SKM-1 (cell line): ENCODE data around the gene ZNF865.
A peak's percentile ranks its signal among the peaks of the same experiment; 100 is the strongest.

Experiments used
- DNase-seq: peaks from one replicate; lab custom pipeline; 2025; ENCODE audit not compliant: unreplicated experiment; lab: John Stamatoyannopoulos, UW

ZNF865 gene

DNA sequence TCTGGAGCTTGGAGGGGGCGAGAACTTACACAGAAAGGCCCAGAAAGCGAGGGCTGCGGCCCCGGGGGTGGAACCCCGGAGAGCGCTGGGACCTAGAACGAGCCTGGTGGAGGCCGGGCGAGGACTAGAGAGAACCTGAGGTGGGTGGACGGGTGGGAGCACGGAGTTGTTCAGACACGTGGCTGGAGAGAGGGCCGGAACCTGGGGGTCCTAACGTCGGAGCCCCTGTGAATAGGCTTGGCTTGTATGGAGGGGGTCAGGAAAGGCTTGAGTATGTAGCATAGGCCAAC, 38.4 kb downstream of the ZNF865 start:
- no peak for DNase-seq

DNA sequence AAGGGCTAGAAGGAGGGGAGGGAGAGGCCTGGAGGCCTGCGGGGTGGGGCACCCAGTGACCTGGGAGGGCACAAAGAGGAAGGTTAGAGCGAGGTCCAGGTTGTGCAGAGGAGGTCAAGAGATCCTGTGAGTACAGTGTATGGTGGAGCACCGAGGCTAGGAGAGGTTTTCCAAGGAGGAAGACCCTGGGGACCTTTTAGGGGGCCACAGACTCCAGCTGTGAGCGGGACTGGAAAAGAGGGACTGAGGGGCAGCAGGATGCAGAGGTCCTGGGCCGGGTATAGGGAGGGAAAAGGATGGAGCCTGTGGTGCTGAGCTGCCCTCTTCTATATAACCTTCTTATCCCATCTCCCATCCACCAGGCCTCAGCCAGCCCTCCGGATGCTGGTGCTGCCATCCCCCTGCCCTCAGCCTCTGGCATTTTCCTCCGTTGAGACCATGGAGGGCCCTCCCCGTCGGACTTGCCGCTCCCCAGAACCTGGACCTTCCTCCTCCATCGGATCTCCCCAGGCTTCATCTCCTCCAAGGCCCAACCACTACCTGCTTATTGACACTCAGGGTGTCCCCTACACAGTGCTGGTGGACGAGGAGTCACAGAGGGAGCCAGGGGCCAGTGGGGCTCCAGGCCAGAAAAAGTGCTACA, 38.9 kb downstream of the ZNF865 start:
- no peak for DNase-seq

DNA sequence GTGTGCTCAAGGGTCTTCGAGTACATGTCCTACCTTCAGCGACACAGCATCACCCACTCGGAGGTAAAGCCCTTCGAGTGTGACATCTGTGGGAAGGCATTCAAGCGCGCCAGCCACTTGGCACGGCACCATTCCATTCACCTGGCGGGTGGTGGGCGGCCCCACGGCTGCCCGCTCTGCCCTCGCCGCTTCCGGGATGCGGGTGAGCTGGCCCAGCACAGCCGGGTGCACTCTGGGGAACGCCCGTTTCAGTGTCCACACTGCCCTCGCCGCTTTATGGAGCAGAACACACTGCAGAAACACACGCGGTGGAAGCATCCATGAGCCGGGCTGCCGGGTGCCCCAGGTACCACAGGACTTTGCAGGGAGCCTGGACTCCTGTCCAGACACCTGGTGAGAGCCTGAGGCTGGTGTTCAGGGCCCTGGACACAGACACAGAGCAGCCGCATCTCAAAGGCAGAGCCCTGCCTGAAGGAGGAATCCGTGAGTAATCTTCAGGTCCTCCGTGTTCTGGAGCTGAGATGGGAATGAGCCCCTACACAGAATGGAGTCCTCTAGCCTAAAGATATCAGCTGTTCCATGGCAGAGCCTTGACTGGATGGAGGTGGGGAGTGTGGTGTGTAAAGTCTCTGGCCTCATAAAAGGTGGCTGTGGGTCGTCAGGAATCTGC, 39.5 kb downstream of the ZNF865 start:
- no peak for DNase-seq

DNA sequence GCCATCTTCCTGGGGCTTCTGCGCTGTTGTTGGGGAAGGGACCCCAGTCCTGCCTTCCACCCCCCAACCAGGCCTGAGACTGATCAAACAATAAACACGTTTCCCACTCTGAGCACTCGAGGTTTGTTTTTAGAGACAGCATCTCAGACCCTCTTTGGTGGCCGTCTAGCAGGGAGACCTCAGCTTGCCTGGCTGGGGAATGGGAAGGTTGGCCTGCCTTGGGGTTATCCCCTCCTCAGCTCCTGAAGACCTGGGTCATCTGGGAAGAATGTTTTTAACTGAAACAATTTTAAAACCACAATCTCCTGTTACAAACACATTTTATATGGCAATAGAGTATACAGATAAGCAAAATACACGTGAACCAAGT, 40.0 kb downstream of the ZNF865 start:
- DNase-seq, result no peak

DNA sequence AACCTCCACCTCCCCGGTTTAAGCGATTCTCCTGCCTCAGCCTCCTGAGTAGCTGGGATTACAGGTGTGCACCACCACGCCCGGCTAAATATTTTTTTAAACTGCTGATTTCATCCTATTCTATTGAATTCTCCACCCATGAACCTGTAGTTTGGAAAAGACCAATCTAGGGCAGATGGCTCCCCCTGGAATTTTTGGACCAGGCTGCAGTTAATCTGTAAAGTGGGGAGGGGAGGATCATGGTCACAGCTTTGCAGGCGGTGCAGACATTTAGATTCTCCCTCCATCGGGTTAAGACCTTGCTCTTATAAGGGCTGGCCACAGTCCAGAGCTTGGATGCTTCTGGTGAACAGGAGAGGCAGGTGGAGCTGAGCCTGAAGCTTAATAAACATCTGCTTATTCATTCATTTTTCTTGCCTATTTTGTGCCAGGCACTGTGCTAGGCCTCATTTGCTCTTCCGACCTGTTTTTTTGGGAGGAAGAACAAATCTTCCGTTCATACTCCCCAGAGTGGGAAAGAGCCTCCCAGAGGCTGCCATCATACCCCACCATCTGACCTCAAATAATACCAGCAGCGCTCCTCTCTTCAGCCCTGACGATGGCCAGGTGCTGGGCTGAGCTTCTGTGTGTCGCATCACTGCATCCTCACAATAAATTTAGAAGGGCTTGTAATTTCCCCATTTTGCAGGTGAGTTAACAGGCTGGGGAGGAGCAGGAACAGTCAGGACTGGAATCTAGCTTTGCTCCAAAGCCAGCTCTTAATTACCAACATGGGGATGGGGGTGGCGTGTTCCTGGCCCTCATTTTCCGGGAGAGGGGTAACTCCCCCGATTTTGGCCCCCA, 41.7 kb downstream of the ZNF865 start:
- no peak for DNase-seq

DNA sequence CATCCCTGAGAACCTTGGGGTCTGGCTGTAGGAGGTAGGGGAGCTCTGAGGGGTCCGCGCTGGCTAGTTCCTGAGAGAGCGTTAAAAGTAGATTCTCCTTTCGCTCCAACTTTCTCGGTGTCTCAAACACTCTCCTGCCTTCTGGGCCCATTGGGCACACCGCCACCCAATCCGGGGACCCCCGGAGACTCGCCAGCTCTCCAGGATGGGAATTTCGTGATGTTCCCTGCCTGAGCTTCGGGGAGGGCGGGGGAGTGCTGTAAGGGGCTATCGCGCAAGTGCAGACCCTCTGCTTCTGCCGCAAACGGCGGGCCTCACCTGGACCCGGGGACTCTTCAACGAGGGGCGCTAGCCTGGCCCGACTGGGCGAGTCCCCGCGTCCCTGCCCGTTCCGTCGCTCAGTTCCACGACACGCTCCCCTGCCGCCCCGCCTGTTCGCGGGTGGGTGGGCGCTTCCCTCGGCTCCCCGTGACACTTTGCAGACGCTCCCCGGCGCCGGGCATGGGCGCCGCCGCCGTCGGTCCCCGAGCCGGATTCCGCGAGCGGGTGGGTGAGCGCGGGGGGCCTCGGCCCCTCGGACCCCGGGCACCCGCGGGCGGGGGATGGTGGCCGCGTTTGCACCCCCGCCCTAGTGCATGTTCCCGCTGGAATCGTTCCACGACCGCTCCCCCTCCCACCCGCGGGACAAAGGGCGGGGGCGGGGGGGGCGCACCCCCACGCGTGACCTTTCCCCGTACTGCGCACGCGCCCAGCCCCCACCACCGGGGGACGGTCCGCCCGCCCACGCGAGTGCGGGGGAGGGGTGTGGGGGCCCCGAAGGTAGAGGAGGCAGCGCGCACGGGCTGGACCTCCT, 42.5 kb downstream of the ZNF865 start, which contains the start of gene CCDC106:
Gene CCDC106 (plus strand): TSS at position 481 of the 853 bp plus-strand sequence. CDS start 835 bp downstream, outside the sequence.
- DNase-seq, result no peak

DNA sequence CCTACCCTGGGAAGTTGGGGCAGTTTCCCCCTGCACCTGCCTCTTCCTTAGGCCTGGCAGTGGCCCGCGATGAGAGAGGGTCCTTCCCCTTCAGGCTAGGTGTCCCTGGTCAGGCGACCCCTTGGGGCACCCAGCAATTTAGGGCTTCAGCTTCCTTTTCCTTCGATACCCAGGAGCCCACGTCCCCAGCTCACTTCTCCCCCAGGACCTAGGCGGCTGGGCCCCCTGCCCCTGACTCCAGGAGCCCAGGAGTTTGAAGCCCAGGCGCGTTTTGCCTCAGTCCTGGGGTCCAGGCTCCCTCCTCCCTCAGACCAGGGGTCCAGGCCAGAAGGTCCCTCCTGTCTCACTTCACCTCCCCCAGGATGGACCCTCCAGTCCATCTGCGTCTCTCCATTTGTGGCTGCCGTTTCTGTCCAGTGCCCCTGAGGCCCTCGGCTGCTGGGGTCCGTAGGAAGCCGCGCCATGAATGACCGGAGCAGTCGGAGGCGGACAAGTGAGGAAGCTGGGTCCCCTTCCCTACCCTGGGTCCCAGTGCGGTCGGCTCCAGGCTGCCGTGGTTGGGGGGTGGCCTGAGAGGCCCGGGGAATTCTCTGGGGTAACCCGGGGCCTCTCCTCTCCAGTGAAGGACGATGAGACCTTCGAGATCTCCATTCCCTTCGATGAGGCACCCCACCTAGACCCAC, 43.3 kb downstream of the ZNF865 start:
- no peak for DNase-seq

DNA sequence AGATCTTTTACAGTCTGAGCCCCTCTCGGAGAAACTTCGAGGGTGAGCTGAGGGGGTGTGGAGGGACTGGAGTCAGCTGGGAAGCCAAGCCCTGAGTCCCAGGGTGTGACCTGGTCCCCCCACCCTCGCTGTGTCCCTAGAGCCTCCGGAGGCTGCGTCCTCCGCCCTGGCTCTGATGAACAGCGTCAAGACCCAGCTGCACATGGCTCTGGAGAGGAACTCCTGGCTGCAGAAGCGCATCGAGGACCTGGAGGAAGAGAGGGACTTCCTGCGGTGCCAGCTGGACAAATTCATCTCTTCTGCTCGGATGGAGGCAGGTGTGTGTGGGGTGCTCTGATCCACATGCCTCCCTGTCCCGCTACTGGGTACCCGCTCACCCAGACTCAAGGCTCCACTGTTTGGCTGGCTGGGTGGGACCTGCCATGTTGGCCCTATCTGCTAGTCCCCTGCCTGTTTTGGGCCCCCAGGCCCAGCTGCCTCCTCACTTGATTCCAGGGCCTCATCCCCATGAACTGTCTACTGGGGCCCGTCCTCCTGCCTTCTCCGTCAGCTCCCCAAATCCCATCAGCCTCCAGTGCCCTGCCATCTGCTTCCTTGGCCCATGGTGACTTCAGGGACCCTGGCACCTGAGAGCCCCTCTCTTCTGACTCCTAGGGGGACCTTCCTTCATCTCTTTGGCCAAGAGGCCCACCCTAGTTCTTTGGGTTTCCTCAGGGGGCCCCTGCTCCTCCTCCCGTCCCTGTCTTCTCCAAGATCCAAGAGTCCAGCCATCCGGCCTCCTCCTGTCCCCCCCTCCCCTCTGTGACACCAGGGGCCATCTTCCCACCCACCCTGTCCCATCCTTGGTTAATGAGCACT, 44.0 kb downstream of the ZNF865 start:
- DNase-seq, result no peak

DNA sequence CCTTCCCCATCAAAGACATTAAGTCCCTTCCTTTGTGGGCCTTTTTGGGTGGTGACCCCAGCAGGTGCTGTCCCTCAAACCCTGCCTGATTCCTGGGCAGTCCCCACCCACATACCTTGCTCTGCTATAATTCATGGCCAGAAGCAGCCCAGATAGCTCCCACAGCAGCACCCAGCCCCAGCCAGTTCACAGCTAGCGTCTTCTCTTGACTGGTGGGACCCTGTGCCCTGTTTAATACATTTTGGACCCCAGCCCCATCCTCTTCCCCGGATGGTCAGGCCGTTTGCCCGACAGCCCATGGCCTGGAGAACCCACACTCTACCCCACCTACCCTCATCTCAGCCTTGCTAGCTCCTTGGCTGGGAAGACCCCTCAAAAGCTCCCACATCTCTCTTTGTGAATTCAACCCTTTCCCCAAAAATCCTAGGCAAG, 44.7 kb downstream of the ZNF865 start:
- no peak for DNase-seq

DNA sequence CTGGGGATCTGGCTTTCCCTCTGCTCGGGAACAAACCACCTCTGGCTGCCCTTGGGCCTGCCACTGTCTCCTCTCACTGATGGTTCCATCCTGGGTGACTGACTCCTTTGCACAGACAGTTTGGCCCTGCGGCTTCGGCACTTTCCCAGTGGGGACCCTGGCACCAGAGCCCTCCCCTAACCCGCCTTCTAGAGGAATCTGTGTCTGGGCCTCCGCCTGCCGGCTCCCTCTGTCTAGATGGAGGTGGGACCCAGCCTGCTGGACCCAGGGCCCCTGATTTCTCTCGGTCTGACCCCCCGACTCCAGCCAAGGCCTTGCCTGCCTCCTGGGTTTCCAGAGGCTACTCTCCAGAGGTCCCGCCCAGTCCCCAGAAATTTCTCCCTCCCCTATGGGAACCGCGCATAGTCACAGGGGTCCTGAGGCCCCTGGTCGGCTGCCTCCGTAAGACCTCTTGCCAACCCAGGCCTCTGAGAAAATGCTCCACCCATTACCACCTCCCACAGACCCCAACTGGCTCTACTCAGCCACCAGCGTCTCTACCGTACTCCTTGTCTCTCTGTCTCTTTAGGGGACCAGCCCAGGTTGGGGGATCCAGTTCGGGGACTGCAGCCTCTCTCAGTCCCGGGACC, 45.3 kb downstream of the ZNF865 start:
- DNase-seq, result no peak

DNA sequence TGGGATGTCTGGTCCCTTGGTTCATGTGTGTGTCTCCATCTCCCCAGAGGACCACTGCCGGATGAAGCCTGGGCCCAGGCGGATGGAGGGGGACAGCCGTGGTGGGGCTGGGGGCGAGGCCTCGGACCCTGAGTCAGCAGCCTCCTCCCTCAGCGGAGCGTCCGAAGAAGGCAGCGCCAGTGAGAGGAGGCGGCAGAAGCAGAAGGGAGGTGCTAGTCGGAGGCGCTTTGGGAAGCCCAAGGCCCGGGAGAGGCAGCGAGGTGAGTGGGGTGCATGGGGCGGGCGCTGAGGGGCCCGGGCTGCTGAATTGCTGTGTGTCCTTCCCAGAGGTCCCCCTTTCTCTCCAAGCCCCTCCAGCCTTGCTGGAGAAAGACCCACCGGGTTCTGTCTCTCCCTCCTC, 45.8 kb downstream of the ZNF865 start:
- DNase-seq, result no peak

DNA sequence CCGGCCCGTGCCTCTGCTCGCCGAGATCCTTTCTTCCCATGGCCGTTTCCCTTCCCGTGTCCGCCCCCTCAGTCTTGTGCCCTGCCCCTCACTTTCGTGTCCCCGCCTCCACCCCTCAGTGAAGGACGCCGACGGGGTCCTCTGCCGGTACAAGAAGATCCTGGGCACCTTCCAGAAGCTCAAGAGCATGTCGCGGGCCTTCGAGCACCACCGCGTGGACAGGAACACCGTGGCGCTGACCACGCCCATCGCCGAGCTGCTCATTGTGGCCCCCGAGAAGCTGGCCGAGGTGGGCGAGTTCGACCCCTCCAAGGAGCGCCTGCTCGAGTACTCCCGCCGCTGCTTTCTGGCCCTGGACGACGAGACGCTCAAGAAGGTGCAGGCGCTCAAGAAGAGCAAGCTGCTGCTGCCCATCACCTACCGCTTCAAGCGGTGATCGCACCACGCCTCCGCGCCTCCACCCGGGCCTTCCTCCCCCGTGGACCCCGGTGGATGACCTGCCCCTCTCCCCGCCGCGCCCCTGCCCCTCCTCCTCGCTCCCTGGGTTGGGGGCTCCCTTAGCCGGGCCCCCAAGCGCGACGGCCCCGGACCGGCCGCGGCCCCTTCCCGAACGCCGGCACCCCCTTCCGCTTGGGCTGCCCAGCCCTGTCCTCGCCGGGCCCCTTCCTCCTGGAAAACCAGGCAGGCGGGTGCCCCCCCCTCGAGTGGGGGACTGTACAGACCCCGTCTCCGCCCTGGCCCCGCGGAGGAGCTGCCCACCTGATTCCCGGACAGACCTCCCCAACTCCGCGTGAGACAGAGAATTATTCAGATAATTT, 47.1 kb downstream of the ZNF865 start:
- no peak for DNase-seq

DNA sequence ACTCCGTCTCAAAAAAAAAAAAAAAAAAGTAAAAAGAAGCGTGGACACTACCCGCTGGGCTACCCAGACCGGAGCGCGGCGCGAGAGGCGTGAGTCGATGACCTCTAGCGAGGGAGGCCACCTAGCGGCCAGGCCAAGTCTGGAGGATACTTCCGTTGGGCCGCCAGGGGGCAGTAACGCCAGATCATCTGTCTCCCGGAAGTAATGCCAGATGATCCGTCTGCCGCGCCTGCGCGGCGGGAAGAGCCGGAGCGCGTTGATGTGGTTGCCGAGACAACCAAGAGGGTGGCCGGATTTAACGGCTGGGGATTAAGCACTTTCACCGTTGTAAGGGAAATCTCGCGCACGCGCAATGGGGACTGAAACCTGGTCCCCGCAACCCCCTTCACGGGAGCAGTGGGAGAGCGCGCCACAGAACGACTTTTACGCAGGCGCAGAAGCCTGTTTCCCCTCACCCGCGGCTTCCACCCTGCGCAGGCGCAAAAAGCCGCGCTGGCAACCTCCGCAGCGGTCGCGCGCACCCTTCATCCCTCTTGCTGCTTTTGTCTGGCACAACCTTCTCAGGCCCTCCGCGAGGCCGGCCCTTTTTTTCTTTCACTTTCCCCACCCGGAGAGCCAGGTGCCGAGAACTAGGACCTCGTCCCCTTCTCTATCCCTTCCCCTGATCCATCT, 48.3 kb downstream of the ZNF865 start:
- DNase-seq, result peak; percentile 64

DNA sequence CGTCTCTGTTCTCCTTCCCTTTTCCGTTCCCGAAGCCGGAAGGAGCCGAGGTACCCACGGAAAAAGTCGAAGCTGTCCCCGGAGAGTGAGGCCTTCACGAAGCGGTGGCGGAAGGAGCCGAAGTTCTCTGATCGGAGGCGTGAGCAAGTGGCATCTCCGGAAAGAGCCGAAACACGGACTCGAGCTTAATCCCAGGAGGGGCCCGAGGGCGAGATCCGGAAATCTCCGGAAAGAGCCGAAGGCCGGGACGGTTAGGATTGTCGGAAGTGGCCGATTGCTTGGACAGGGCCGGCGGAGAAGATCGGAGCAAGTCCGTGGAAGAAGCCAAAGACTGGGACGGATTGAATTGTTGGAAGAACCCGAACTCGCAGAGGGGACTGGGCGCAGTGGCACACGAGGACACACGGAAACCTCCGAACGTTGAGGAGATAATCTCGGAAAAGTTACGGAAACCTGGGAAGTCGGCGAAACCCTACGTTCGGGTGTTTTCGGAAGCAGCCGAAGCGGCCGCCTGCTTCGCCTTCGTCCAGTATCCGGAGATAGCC, 48.9 kb downstream of the ZNF865 start:
- DNase-seq, result peak; percentile 86

DNA sequence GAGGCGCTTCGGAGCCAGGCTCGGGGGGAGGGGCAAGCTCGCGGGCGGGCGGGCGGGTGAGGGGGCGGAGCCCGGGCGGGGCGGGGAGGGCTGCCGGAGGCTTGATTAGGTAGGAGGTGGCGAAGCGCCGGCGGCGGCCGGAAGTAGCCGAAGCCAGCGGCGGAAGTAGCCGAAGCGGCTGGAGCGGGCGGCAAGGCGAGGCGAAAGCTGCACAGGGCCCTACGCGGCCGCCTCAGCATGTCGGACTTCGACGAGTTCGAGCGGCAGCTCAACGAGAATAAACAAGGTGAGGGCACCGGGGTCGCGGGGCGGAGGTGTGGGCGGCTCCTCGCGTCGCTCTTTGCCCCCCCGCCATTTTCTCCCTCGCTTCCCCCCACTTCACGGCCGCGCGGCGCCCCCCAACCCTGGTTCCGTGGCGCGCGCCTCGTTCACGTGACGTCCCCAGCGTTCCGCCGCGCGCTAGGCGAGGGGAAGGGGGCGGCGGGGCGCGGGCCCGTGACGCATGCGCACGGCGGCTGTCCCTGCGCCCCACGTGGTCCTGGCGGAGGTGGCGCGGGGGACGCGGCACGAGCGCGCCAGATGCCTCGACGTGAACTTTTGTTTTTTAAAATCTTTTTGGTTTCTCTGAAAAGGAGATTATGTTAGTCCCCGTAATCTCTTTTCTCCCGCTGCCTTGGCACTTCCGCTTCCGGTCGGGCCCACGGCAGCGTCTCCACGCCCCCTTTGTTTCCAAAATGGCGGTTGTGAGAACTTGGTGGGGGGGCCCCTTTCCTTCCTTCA, 49.6 kb downstream of the ZNF865 start, which contains the start of gene U2AF2:
Gene U2AF2 (plus strand): TSS at position 168 of the 780 bp plus-strand sequence. CDS start 70 bp downstream, at position 238.
- DNase-seq, result peak; percentile 57

DNA sequence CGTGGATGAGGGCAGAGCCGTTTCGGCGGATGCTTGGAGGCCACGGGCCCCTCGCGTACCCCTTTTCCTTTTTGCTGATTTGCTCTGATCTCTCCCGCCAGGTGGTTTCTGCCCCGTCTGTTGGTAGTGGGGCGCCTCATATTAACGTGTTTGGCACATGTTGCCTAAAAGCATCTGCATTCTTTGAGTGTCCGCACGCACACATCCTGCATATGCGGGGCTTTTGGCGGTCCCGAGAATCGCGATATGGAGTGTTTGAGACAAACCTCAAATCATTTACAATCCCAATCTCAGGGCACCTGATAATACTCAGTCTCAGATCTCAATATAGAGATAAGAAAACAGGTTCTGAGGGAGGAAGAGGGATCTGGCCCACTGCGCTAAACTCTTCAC, 50.2 kb downstream of the ZNF865 start:
- DNase-seq, result no peak

DNA sequence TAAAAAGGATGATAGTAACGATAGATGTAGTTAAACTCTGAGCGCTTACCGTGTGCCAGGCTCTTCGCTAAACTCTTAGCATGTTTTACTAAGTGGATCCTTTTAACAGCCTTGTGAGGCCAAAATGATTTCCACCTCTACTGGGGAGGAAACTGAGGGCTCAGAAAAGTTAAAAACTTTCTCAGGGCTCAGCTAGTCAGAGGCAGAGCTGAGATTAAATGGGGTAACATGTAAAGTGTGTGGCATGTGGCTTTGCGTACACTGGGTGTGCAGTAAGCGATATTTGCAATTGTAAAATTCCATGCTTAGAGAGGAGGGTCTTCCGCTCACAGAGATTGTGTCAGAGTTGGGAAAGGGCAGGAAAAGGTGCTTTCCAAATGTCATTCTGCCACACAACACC, 51.1 kb downstream of the ZNF865 start:
- DNase-seq, result no peak
